ENCODE measurements around the gene SNRPA1.

- TF ChIP-seq, protein P1, sequence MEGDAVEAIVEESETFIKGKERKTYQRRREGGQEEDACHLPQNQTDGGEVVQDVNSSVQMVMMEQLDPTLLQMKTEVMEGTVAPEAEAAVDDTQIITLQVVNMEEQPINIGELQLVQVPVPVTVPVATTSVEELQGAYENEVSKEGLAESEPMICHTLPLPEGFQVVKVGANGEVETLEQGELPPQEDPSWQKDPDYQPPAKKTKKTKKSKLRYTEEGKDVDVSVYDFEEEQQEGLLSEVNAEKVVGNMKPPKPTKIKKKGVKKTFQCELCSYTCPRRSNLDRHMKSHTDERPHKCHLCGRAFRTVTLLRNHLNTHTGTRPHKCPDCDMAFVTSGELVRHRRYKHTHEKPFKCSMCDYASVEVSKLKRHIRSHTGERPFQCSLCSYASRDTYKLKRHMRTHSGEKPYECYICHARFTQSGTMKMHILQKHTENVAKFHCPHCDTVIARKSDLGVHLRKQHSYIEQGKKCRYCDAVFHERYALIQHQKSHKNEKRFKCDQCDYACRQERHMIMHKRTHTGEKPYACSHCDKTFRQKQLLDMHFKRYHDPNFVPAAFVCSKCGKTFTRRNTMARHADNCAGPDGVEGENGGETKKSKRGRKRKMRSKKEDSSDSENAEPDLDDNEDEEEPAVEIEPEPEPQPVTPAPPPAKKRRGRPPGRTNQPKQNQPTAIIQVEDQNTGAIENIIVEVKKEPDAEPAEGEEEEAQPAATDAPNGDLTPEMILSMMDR (conservative IDR thresholded peaks at IDR 0.05 in 1 of 2, IDR thresholded peaks at IDR 0.05 in 1 of 2; ENCODE audit: extremely low read depth in 1 of 2, insufficient read depth in 1 of 2, low read depth in 1 of 2, low read length in 2 of 2), result no peak
- no peak for TF ChIP-seq EZH2 (IDR thresholded peaks at IDR 0.05; ENCODE audit: borderline replicate concordance, low read length)
Observed at GRCh38 chr15:101320501-101321052, 25.5 kb upstream of the SNRPA1 start.

Measured in mammary epithelial cell (primary cell).